Stimulated activated naive CD8-positive, alpha-beta T cell treated with anti-CD3 and anti-CD28 coated beads, Interleukin-15, Interleukin-2, amounts not matched to agents 100 ng/mL and 50 ng/mL, for 24 hours (primary cell): ENCODE data around the gene XRCC2.
"Not testable (repeated sequence)": the region's sequence is repeated elsewhere in the genome, so short reads cannot be mapped to it uniquely, and the experiment has no call there.

Source experiments
- H3K27ac Mint-ChIP-seq: one replicate; pipeline ENCODE4 v1.8.0; 2021; ENCODE audit warnings: mild to moderate bottlenecking, mixed read lengths
- H3K27me3 Mint-ChIP-seq: one replicate; pipeline ENCODE4 v1.8.0; 2021; ENCODE audit warnings: mixed read lengths
- H3K36me3 Mint-ChIP-seq: one replicate; pipeline ENCODE4 v1.8.0; 2021; ENCODE audit warnings: low read depth, mixed read lengths
- H3K4me1 Mint-ChIP-seq: one replicate; pipeline ENCODE4 v1.8.0; 2021; ENCODE audit warnings: low read depth, mixed read lengths
- H3K4me3 Mint-ChIP-seq: one replicate; pipeline ENCODE4 v1.8.0; 2021; ENCODE audit warnings: mild to moderate bottlenecking, mixed read lengths
- H3K9me3 Mint-ChIP-seq: one replicate; pipeline ENCODE4 v1.8.0; 2021; ENCODE audit warnings: mixed read lengths

XRCC2 gene

DNA sequence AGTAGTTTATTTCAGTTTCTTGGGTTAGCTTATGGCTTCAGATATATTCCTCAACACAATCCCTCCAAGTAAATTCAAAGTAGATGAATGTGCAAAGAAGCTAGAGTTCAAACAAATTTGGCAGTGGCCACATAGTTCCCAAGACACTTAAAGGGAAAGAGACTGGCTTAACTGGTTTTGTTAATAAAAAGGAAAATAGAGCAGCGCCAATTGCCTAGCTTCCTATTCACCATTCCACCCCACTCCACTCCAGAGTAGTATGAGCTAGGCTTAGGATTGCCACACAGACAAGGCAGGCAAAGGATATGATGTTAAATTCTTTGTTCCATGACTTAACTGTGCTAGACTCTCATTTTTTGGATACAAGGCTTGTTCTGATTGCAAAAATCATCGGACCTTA is 2.0 kb downstream of the XRCC2 start:
- no peak overlapping the region for H3K27ac Mint-ChIP-seq
- H3K4me1 Mint-ChIP-seq = peaks cover 11% of the 10 kb centered on the region
- no peaks in the 10 kb centered on the region for H3K27me3 Mint-ChIP-seq
- H3K9me3 Mint-ChIP-seq = no peaks in the 10 kb centered on the region
- peak overlapping the region; percentile 41 for H3K4me3 Mint-ChIP-seq
- peaks cover 41% of the 10 kb centered on the region for H3K36me3 Mint-ChIP-seq

DNA sequence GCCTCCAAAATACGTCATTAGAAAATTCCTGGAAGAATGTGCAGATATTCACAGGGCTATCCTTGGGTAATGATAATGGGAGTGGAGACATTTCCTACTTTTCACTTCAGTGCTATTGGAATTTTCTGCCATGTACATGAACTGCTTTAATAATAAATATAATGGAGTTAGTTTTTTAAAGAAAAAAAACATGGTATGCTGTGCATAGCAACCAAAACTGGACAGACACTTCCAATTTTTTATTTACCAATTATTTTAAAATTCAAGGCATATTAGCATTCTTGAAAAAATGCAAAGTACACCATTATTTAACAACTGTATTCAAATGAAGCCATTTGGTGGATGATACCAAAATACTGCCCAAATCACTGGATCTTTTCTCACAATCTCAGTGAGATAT is 3.3 kb downstream of the XRCC2 start:
- Mint-ChIP-seq H3K27me3 (no peaks in the 10 kb centered on the region), H3K4me1 (peaks cover 11% of the 10 kb centered on the region), H3K9me3 (no peaks in the 10 kb centered on the region)

DNA sequence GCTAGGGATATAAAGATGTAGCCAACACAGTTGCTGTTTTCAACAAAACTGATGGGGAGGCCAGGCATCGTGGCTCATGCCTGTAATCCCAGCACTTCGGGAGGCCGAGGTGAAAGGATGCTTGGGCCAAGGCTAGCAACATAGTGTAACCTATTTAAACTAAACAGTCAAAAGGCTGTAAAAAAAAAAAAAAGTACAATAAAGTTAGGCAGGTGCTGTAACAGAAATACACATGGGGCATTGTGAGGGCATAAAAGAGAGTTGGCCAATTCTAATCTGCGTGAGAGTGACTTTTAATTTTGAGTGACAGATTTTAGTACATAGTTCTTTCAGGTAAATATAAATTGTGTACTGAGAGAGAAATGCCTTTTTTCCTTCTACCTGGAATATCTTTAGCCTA is 6.2 kb downstream of the XRCC2 start:
- H3K36me3 Mint-ChIP-seq = peaks cover 51% of the 10 kb centered on the region
- no peak overlapping the region for H3K27ac Mint-ChIP-seq

More for the DNA sequence above, 3.3 kb downstream of the XRCC2 start:
- Mint-ChIP-seq H3K27ac (no peak overlapping the region), H3K36me3 (peaks cover 52% of the 10 kb centered on the region), H3K4me3 (no peak overlapping the region)

DNA sequence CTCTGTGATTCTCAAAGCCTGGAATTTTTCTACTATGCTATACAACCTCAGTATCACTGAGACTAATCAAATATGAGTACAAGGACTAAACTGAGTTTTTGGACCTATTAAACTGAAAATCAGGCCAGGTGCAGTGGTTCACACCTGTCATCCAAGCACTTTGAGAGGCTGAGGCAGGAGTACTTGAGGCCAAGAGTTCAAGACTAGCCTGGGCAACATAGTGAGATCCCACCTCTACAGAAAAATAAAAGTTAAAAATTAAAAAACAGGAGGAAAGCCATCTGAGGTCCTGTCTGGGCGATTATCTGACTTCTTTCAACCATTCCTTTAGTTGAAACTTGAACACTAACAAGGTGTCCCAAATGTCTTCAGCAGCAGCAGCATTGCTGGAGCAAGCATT is 7.0 kb downstream of the XRCC2 start:
- no peak overlapping the region for H3K27ac Mint-ChIP-seq
- no peaks in the 10 kb centered on the region for H3K4me1 Mint-ChIP-seq
- no peak overlapping the region for H3K4me3 Mint-ChIP-seq
- no peaks in the 10 kb centered on the region for H3K27me3 Mint-ChIP-seq
- H3K36me3 Mint-ChIP-seq = peaks cover 54% of the 10 kb centered on the region
- H3K9me3 Mint-ChIP-seq = no peaks in the 10 kb centered on the region

More for the DNA sequence above, 6.2 kb downstream of the XRCC2 start:
- no peak overlapping the region for H3K4me3 Mint-ChIP-seq
- no peaks in the 10 kb centered on the region for H3K9me3 Mint-ChIP-seq
- peaks cover under 1% of the 10 kb centered on the region for H3K4me1 Mint-ChIP-seq
- H3K27me3 Mint-ChIP-seq = no peaks in the 10 kb centered on the region

DNA sequence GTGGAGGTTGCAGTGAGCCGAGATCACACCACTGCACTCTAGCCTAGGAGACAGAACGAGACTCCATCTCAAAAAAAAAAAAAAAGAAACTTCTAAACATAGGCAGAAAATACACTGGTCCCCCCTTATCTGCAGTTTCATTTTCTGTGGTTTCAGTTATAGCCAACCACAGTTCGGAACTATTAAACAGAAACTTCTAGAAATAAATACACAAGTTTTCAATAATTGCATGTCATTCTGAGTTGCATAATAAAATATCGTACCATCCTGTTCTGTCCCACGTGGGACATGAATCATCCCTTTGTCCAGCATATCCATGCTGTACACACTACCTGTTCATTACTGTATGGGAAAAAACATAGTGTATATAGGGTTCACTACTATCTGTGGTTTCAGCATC is 8.0 kb downstream of the XRCC2 start:
- no peaks in the 10 kb centered on the region for H3K4me1 Mint-ChIP-seq
- no peaks in the 10 kb centered on the region for H3K9me3 Mint-ChIP-seq
- H3K36me3 Mint-ChIP-seq = peaks cover 53% of the 10 kb centered on the region
- H3K4me3 Mint-ChIP-seq = no peak overlapping the region
- no peak overlapping the region for H3K27ac Mint-ChIP-seq
- H3K27me3 Mint-ChIP-seq = no peaks in the 10 kb centered on the region

DNA sequence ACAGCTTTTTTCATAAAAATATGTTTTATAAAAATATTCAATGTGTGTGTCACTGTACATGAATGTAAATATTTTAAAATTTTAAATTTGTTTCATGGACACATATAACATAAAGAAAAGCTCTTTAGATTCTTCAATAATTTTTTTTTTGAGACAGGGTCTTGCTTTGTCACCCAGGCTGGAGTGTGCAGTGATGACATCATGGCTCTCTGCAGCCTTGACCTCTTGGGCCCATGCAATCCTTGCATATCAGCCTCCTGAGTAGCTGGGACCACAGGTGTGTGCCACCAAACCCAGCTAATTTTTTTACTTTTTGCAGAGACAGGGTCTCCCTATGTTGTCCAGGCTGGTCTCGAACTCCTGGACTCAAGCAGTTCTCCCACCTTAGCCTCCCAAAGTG is 9.9 kb downstream of the XRCC2 start:
- no peaks in the 10 kb centered on the region for H3K9me3 Mint-ChIP-seq
- H3K36me3 Mint-ChIP-seq = peaks cover 47% of the 10 kb centered on the region
- no peaks in the 10 kb centered on the region for H3K27me3 Mint-ChIP-seq
- H3K4me1 Mint-ChIP-seq = no peaks in the 10 kb centered on the region
- H3K27ac Mint-ChIP-seq = no peak overlapping the region
- H3K4me3 Mint-ChIP-seq = no peak overlapping the region

DNA sequence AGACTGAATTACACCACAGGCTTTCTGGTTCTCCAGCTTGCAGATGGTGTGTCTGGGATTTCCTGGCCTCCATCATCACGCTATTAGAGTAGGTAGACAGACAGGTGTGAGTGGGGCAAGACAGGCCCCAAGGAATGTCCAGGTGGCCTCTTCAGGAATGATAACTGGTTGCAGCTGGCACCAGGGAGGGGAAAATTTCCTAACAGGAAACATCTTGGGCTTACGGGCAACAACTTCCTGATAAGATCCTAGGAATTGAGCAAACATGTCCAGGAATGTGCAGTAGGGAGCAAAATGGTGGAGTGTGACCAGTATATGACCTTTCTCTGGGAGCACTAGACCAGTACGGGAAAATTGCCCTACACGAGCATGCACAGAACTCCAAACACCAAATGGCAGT is 11.3 kb downstream of the XRCC2 start:
- Mint-ChIP-seq H3K36me3 (peaks cover 53% of the 10 kb centered on the region), H3K4me1 (no peaks in the 10 kb centered on the region), H3K27ac (no peak overlapping the region), H3K27me3 (no peaks in the 10 kb centered on the region), H3K9me3 (no peaks in the 10 kb centered on the region), H3K4me3 (no peak overlapping the region)

DNA sequence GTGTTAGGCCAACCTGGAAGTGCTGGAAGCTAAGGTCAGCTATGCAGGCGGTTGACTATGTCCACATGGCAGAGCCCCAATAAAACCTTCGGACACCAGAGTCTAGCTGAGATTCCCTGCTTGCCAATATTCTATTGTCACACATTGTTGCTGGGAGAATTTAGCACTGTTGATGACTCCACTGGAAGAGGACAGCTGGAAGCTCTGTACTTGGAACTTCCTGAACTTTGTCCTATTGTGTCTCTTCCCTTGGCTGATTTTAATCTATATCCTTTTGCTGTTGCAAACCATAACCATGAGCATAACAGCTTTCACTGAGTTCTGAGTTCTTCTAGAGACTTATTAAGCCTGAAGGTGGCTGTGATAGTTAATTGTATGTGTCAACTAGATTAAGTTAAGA is 12.0 kb downstream of the XRCC2 start:
- Mint-ChIP-seq H3K27ac (no peak overlapping the region), H3K27me3 (no peaks in the 10 kb centered on the region), H3K9me3 (no peaks in the 10 kb centered on the region), H3K4me1 (no peaks in the 10 kb centered on the region), H3K4me3 (no peak overlapping the region), H3K36me3 (peaks cover 56% of the 10 kb centered on the region)

DNA sequence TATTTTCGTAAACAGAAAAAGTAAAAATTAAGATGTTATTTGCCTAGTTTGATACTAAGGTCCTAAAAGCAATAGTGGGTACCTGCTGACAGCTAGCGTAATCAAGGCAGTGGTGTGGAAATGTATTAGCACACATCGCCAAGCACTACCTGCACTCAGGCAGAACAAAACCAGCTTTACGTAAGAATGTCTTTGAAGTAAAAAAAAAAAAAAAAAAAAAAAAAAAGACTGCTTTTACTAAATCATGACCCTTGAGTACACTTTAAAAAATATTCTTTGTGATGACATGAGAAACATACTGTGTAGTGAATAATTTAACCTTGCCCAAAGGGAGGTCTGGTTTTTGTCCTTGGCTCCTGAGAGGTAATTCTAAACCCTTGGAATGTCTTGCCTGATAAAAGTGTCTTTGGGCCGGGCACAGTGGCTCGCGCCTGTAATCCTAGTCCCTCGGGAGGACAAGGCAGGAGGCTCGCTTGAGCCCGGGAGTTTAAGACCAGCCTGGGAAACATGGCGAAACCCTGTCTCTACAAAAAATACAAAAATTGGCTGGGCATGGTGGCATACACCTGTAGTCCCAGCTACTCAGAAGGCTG is 12.7 kb downstream of the XRCC2 start:
- no peaks in the 10 kb centered on the region for H3K4me1 Mint-ChIP-seq
- no peak overlapping the region for H3K27ac Mint-ChIP-seq
- H3K36me3 Mint-ChIP-seq = peaks cover 56% of the 10 kb centered on the region
- no peaks in the 10 kb centered on the region for H3K27me3 Mint-ChIP-seq
- no peaks in the 10 kb centered on the region for H3K9me3 Mint-ChIP-seq
- H3K4me3 Mint-ChIP-seq = no peak overlapping the region

DNA sequence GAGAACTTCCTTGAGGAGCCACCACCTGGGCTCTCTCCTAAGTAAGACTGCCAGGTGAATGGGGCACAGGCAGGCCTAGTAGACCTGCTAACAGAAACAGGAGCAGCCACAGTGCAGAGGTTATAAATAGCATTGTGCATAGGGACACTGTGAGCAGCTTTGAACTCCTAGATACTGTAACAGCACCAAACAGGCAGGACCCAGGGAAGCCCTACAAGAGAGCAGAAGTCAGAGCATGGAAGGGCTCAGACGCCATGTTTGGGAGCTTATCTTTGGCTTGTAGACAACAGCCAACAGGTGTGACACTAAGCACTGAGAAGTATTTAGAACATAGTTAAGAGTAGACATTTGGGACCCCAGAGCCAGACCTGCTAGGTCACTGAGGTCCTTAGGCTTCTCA is 14.5 kb downstream of the XRCC2 start:
- H3K27me3 Mint-ChIP-seq = no peaks in the 10 kb centered on the region
- H3K4me3 Mint-ChIP-seq = no peak overlapping the region
- no peak overlapping the region for H3K27ac Mint-ChIP-seq
- H3K36me3 Mint-ChIP-seq = peaks cover 56% of the 10 kb centered on the region
- no peaks in the 10 kb centered on the region for H3K9me3 Mint-ChIP-seq
- no peaks in the 10 kb centered on the region for H3K4me1 Mint-ChIP-seq

DNA sequence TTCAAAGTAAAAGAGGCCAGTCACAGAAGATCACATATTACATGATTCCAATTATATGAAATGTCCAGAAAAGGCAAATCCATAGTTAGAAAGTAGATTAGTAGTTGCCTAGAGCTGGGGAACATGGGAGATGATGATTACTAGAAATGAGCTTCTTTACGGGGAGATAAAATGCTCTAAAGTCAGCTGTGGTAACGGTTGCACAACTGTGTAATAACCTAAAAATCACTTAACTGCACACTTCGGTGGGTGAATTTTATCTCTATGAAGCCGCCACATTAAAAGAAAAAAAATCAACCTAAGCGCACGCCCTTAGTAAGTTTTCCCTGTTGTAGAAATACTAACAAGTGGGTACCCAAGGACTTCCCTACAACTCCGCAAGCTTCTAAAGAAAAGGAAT is 15.9 kb downstream of the XRCC2 start:
- H3K9me3 Mint-ChIP-seq = no peaks in the 10 kb centered on the region
- no peaks in the 10 kb centered on the region for H3K4me1 Mint-ChIP-seq
- peaks cover 58% of the 10 kb centered on the region for H3K36me3 Mint-ChIP-seq
- no peak overlapping the region for H3K27ac Mint-ChIP-seq
- H3K27me3 Mint-ChIP-seq = no peaks in the 10 kb centered on the region
- H3K4me3 Mint-ChIP-seq = no peak overlapping the region

DNA sequence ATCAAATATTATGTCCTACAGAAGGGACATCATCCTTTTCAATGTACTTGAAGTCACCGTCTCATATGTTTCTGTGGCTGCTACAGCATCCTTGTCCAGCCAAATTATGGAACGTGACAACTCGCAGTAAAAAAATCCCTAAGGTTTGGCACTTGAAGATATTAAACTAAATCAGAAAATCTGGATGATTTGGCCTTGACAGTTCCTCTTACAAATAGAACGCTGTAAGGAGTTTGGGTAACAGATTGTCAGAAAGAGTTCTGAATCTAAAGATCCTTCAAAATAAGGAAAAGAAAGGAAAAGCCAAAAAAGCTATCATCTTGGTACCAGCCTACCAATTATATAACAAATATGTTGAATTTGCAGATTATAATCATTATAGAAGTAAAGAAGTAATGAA is 21.0 kb downstream of the XRCC2 start:
- Mint-ChIP-seq H3K4me1 (no peaks in the 10 kb centered on the region), H3K9me3 (no peaks in the 10 kb centered on the region), H3K27me3 (no peaks in the 10 kb centered on the region), H3K36me3 (peaks cover 57% of the 10 kb centered on the region), H3K27ac (no peak overlapping the region), H3K4me3 (no peak overlapping the region)

DNA sequence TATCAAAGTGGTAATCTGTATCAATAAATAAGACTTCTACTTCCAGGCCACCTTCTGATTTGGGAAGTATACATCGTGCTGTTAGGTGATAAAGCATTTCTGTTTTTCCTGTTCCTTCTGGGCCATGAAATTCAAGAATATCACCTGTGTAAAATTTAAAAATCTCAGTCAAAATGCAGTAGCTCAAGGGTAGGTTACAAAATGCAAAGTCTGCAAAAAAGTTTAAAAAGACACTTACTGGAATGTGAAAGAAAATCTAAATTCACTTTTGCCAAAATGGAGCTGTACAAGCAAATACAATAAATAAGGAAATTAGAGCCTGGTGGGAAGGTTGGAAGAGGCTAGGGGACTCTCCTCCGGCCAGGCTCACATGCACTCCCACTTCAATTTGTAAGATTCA is 26.7 kb downstream of the XRCC2 start:
- Mint-ChIP-seq H3K4me3 (no peak overlapping the region), H3K36me3 (peaks cover 64% of the 10 kb centered on the region), H3K27me3 (no peaks in the 10 kb centered on the region), H3K27ac (no peak overlapping the region), H3K4me1 (no peaks in the 10 kb centered on the region), H3K9me3 (peaks cover 4% of the 10 kb centered on the region)

DNA sequence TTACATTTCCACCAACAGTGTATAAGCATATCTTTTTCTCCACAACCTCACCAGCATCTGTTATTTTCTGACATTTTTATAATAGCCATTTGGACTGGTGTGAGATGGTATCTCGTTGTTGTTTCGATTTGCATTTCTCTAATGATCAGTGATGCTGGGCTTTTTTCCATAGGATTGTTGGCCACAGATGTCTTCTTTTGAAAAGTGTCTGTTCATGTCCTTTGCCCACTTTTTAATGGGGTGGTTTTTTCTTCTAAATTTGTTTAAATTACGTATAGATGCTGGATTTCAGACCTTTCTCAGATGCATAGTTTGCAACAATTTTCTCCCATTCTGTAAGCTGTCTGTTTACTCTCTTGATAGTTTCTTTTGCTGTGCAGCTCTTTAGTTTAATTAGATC is 28.9 kb downstream of the XRCC2 start:
- H3K9me3 Mint-ChIP-seq = peaks cover 4% of the 10 kb centered on the region
- no peak overlapping the region for H3K27ac Mint-ChIP-seq
- H3K27me3 Mint-ChIP-seq = no peaks in the 10 kb centered on the region
- H3K4me3 Mint-ChIP-seq = no peak overlapping the region
- H3K36me3 Mint-ChIP-seq = peaks cover 56% of the 10 kb centered on the region
- H3K4me1 Mint-ChIP-seq = no peaks in the 10 kb centered on the region

DNA sequence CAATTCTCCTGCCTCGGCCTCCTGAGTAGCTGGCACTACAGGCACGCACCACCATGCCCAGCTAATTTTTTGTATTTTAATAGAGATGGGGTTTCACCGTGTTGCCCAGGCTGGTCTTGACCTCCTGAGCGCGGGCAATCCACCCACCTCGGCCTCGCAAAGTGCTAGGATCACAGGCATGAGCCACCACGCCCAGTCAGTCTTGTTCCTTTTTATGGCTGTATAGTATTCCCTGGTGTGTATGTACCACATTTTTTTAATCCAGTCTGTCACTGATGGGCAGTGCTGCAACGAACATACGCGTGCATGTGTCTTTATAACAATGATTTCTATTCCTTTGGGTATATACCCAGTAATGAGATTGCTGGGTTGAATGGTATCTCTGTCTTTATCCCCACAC is 29.4 kb downstream of the XRCC2 start:
- peaks cover 53% of the 10 kb centered on the region for H3K36me3 Mint-ChIP-seq
- H3K9me3 Mint-ChIP-seq, H3K4me3 Mint-ChIP-seq, H3K27me3 Mint-ChIP-seq, H3K27ac Mint-ChIP-seq, H3K4me1 Mint-ChIP-seq: not testable (repeated sequence)

DNA sequence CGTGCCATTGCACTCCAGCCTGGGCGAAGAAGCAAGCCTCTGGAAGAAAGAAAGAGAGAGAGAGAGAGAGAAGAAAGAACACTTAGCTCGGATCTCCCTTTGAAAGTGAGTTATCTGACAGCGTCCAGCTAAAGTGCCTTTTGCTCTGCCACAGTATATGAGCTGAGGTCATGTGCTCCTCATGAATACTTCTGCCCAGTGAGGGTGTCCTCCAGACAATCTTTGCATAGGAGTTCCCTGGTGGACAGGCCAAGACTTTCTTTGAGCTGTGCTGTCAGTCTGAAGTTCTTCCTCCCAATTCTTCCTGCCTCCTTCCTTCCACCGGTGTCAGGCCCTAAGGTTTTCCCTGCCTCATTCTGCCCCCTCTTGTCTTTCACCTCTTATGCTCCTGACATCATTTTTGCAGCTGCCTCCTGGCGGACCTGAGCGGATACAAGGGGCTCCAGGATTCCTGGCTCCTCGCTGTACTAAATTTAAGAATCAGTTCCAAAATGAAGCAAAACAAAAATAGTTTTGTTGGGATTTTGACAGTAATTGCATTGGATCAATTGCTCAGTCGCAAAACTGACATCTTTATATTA is 31.9 kb downstream of the XRCC2 start:
- H3K36me3 Mint-ChIP-seq = peaks cover 39% of the 10 kb centered on the region
- H3K9me3 Mint-ChIP-seq = peaks cover 4% of the 10 kb centered on the region
- H3K4me3 Mint-ChIP-seq = no peak overlapping the region
- no peaks in the 10 kb centered on the region for H3K27me3 Mint-ChIP-seq
- H3K27ac Mint-ChIP-seq = no peak overlapping the region
- no peaks in the 10 kb centered on the region for H3K4me1 Mint-ChIP-seq
